Measurements from ENCODE around the gene KIAA1549. TPM values are rescaled to one million over a fixed set of nuclear protein-coding genes. Genes with fewer than 3 reads are reported as not detected.

KIAA1549 gene
- total and polyA plus RNA-seq, 7 experiments from 2014 or later = 0.16 to 0.56 (median 0.25) TPM; not detected in 3

- Mint-ChIP-seq H3K36me3 (no peaks in the 10 kb centered on the region), H3K4me3 (no peak overlapping the region), H3K4me1 (peaks cover 0 to 2% (median 0%) of the 10 kb centered on the region in 7 donors), H3K9me3 (no peaks in the 10 kb centered on the region), H3K27me3 (peaks cover 0 to 19% (median 11%) of the 10 kb centered on the region in 5 donors), H3K27ac (no peak overlapping the region)
- ChIA-PET CTCF (no interaction called here), POLR2A (no interaction called here)
- Histone ChIP-seq H3K9me3 (ENCODE audit: control insufficient read depth in 2 of 3, low read length in 3 of 3) (no peaks in the 10 kb centered on the region), H3K4me1 (ENCODE audit: control insufficient read depth in 2 of 2, insufficient read depth in 2 of 2, low read length in 2 of 2) (no peaks in the 10 kb centered on the region), H3K27ac (ENCODE audit: low read depth, low read length) (no peak overlapping the region), H3K36me3 (ENCODE audit: control insufficient read depth in 2 of 3, insufficient read depth in 3 of 3, low read length in 3 of 3) (no peaks in the 10 kb centered on the region), H3K4me3 (ENCODE audit: low read length) (no peak overlapping the region), H3K27me3 (ENCODE audit: control insufficient read depth in 2 of 2, insufficient read depth in 2 of 2, low read length in 2 of 2) (no peaks in the 10 kb centered on the region)
- intact Hi-C loops (cut with micrococcal nuclease) = no loop called here
- ATAC-seq = no peak
- DNase-seq = no peak
Measured at GRCh38 chr7:138949421-138950088, 31.6 kb downstream of the KIAA1549 start.

- no peaks in the 10 kb centered on the region for H3K9me3 ChIP-seq (ENCODE audit: control insufficient read depth in 2 of 3, low read length in 3 of 3)
- Mint-ChIP-seq H3K36me3 (no peaks in the 10 kb centered on the region), H3K4me3 (no peak overlapping the region), H3K27ac (no peak overlapping the region), H3K4me1 (peaks cover 0 to 2% (median 0%) of the 10 kb centered on the region in 7 donors), H3K9me3 (no peaks in the 10 kb centered on the region), H3K27me3 (peaks cover 0 to 19% (median 11%) of the 10 kb centered on the region in 5 donors)
- H3K27ac ChIP-seq (ENCODE audit: low read depth, low read length) = no peak overlapping the region
- DNase-seq (no peak), ATAC-seq (peak; percentile 48)
- H3K4me3 ChIP-seq (ENCODE audit: low read length) = no peak overlapping the region
- no peaks in the 10 kb centered on the region for H3K36me3 ChIP-seq (ENCODE audit: control insufficient read depth in 2 of 3, insufficient read depth in 3 of 3, low read length in 3 of 3)
- intact Hi-C loops (cut with micrococcal nuclease) = no loop called here
- POLR2A ChIA-PET = no interaction called here
- H3K4me1 ChIP-seq (ENCODE audit: control insufficient read depth in 2 of 2, insufficient read depth in 2 of 2, low read length in 2 of 2) = no peaks in the 10 kb centered on the region
- CTCF ChIA-PET = no interaction called here
- H3K27me3 ChIP-seq (ENCODE audit: control insufficient read depth in 2 of 2, insufficient read depth in 2 of 2, low read length in 2 of 2) = no peaks in the 10 kb centered on the region
Measured at GRCh38 chr7:138948403-138948802, 32.8 kb downstream of the KIAA1549 start.

- Mint-ChIP-seq H3K27me3 (peaks cover 0 to 15% (median 3%) of the 10 kb centered on the region in 5 donors), H3K27ac (no peak overlapping the region), H3K4me1 (peaks cover 0 to 2% (median 0%) of the 10 kb centered on the region in 7 donors), H3K9me3 (no peaks in the 10 kb centered on the region), H3K4me3 (no peak overlapping the region), H3K36me3 (no peaks in the 10 kb centered on the region)
- Histone ChIP-seq H3K9me3 (ENCODE audit: control insufficient read depth in 2 of 3, low read length in 3 of 3) (no peaks in the 10 kb centered on the region), H3K4me3 (ENCODE audit: low read length) (no peak overlapping the region), H3K27me3 (ENCODE audit: control insufficient read depth in 2 of 2, insufficient read depth in 2 of 2, low read length in 2 of 2) (no peaks in the 10 kb centered on the region), H3K4me1 (ENCODE audit: control insufficient read depth in 2 of 2, insufficient read depth in 2 of 2, low read length in 2 of 2) (no peaks in the 10 kb centered on the region), H3K36me3 (ENCODE audit: control insufficient read depth in 2 of 3, insufficient read depth in 3 of 3, low read length in 3 of 3) (no peaks in the 10 kb centered on the region), H3K27ac (ENCODE audit: low read depth, low read length) (no peak overlapping the region)
- DNase-seq (no peak), ATAC-seq (no peak)
- intact Hi-C loops (cut with micrococcal nuclease) = no loop called here
- CTCF ChIA-PET = no interaction called here
- POLR2A ChIA-PET = no interaction called here
Measured at GRCh38 chr7:138945821-138946220, 35.4 kb downstream of the KIAA1549 start.

GRCh38 chr7:138945154-138945553, 36.0 kb downstream of the KIAA1549 start:
- Mint-ChIP-seq H3K9me3 (no peaks in the 10 kb centered on the region), H3K4me3 (no peak overlapping the region), H3K36me3 (no peaks in the 10 kb centered on the region), H3K27me3 (peaks cover 0 to 12% (median 0%) of the 10 kb centered on the region in 5 donors), H3K4me1 (peaks cover 0 to 2% (median 0%) of the 10 kb centered on the region in 7 donors), H3K27ac (no peak overlapping the region)
- no peaks in the 10 kb centered on the region for H3K4me1 ChIP-seq (ENCODE audit: control insufficient read depth in 2 of 2, insufficient read depth in 2 of 2, low read length in 2 of 2)
- no peak for ATAC-seq
- no peaks in the 10 kb centered on the region for H3K9me3 ChIP-seq (ENCODE audit: control insufficient read depth in 2 of 3, low read length in 3 of 3)
- no peak for DNase-seq
- ChIA-PET POLR2A (no interaction called here), CTCF (no interaction called here)
- no peak overlapping the region for H3K4me3 ChIP-seq (ENCODE audit: low read length)
- H3K36me3 ChIP-seq (ENCODE audit: control insufficient read depth in 2 of 3, insufficient read depth in 3 of 3, low read length in 3 of 3) = no peaks in the 10 kb centered on the region
- H3K27ac ChIP-seq (ENCODE audit: low read depth, low read length) = no peak overlapping the region
- no peaks in the 10 kb centered on the region for H3K27me3 ChIP-seq (ENCODE audit: control insufficient read depth in 2 of 2, insufficient read depth in 2 of 2, low read length in 2 of 2)
- intact Hi-C loops (cut with micrococcal nuclease) = no loop called here

- no peak overlapping the region for H3K4me3 Mint-ChIP-seq
- POLR2A ChIA-PET = no interaction called here
- ATAC-seq = no peak
Measured at GRCh38 chr7:138944592-138944991, 36.6 kb downstream of the KIAA1549 start.

GRCh38 chr7:138943061-138943460, 38.1 kb downstream of the KIAA1549 start:
- Mint-ChIP-seq H3K9me3 (no peaks in the 10 kb centered on the region), H3K27me3 (peaks cover 0 to 14% (median 0%) of the 10 kb centered on the region in 5 donors), H3K36me3 (peaks cover 0 to 3% (median 0%) of the 10 kb centered on the region in 5 donors), H3K4me3 (no peak overlapping the region), H3K4me1 (peaks cover 0 to 2% (median 0%) of the 10 kb centered on the region in 7 donors), H3K27ac (no peak overlapping the region)
- Histone ChIP-seq H3K27ac (ENCODE audit: low read depth, low read length) (no peak overlapping the region), H3K4me3 (ENCODE audit: low read length) (no peak overlapping the region), H3K4me1 (ENCODE audit: control insufficient read depth in 2 of 2, insufficient read depth in 2 of 2, low read length in 2 of 2) (no peaks in the 10 kb centered on the region), H3K36me3 (ENCODE audit: control insufficient read depth in 2 of 3, insufficient read depth in 3 of 3, low read length in 3 of 3) (no peaks in the 10 kb centered on the region), H3K27me3 (ENCODE audit: control insufficient read depth in 2 of 2, insufficient read depth in 2 of 2, low read length in 2 of 2) (no peaks in the 10 kb centered on the region), H3K9me3 (ENCODE audit: control insufficient read depth in 2 of 3, low read length in 3 of 3) (no peaks in the 10 kb centered on the region)
- POLR2A ChIA-PET = interaction anchor here (0.7 kb wide), 1 partner anchor 145 kb away, joined by 3 read pairs; the partner anchor contains the start of genes ATP6V0A4 and TMEM213
- ATAC-seq = no peak
- intact Hi-C loops (cut with micrococcal nuclease) = no loop called here
- no peak for DNase-seq
- CTCF ChIA-PET = no interaction called here

More at GRCh38 chr7:138944592-138944991, 36.6 kb downstream of the KIAA1549 start:
- CTCF ChIA-PET = interaction anchor here (0.6 to 0.7 kb wide), 2 partner anchors 490 to 937 kb away, joined by 3 to 7 read pairs; no protein-coding TSS in a partner anchor
- Mint-ChIP-seq H3K9me3 (no peaks in the 10 kb centered on the region), H3K27ac (peak overlapping the region in 1 of 9 donors; percentile 11), H3K4me1 (peaks cover 0 to 2% (median 0%) of the 10 kb centered on the region in 7 donors), H3K36me3 (no peaks in the 10 kb centered on the region), H3K27me3 (peaks cover 0 to 12% (median 0%) of the 10 kb centered on the region in 5 donors)
- intact Hi-C loops (cut with micrococcal nuclease) = no loop called here
- Histone ChIP-seq H3K4me1 (ENCODE audit: control insufficient read depth in 2 of 2, insufficient read depth in 2 of 2, low read length in 2 of 2) (no peaks in the 10 kb centered on the region), H3K27ac (ENCODE audit: low read depth, low read length) (no peak overlapping the region), H3K36me3 (ENCODE audit: control insufficient read depth in 2 of 3, insufficient read depth in 3 of 3, low read length in 3 of 3) (no peaks in the 10 kb centered on the region), H3K27me3 (ENCODE audit: control insufficient read depth in 2 of 2, insufficient read depth in 2 of 2, low read length in 2 of 2) (no peaks in the 10 kb centered on the region), H3K4me3 (ENCODE audit: low read length) (no peak overlapping the region), H3K9me3 (ENCODE audit: control insufficient read depth in 2 of 3, low read length in 3 of 3) (no peaks in the 10 kb centered on the region)
- DNase-seq = no peak

GRCh38 chr7:138941545-138941944, 39.6 kb downstream of the KIAA1549 start:
- peaks cover 0 to 3% (median 0%) of the 10 kb centered on the region in 5 donors for H3K36me3 Mint-ChIP-seq
- peaks cover 0 to 5% (median 0%) of the 10 kb centered on the region in 7 donors for H3K4me1 Mint-ChIP-seq
- no peaks in the 10 kb centered on the region for H3K4me1 ChIP-seq (ENCODE audit: control insufficient read depth in 2 of 2, insufficient read depth in 2 of 2, low read length in 2 of 2)

More at GRCh38 chr7:138941545-138941944, 39.6 kb downstream of the KIAA1549 start:
- Histone ChIP-seq H3K27me3 (ENCODE audit: control insufficient read depth in 2 of 2, insufficient read depth in 2 of 2, low read length in 2 of 2) (no peaks in the 10 kb centered on the region), H3K27ac (ENCODE audit: low read depth, low read length) (no peak overlapping the region), H3K36me3 (ENCODE audit: control insufficient read depth in 2 of 3, insufficient read depth in 3 of 3, low read length in 3 of 3) (no peaks in the 10 kb centered on the region), H3K9me3 (ENCODE audit: control insufficient read depth in 2 of 3, low read length in 3 of 3) (no peaks in the 10 kb centered on the region), H3K4me3 (ENCODE audit: low read length) (no peak overlapping the region)
- peaks cover 0 to 14% (median 0%) of the 10 kb centered on the region in 5 donors for H3K27me3 Mint-ChIP-seq
- ChIA-PET CTCF (no interaction called here), POLR2A (no interaction called here)
- no peaks in the 10 kb centered on the region for H3K9me3 Mint-ChIP-seq
- DNase-seq = no peak
- H3K27ac Mint-ChIP-seq = no peak overlapping the region
- ATAC-seq = no peak
- intact Hi-C loops (cut with micrococcal nuclease) = no loop called here
- H3K4me3 Mint-ChIP-seq = no peak overlapping the region

All from naive thymus-derived CD4-positive, alpha-beta T cell (primary cell).